SIG-M5 treated with dmso at 0.1 percent for 504 hours (cell line): Measurements from ENCODE around the gene TFCP2.

Experiments
- DNase-seq: peaks from one replicate; lab custom pipeline; 2025; ENCODE audit not compliant: unreplicated experiment; lab: John Stamatoyannopoulos, UW

Gene TFCP2

GRCh38 chr12:51048661-51049251, 124.2 kb downstream of the TFCP2 start:
- no peak for DNase-seq

GRCh38 chr12:51047655-51048540, 125.0 kb downstream of the TFCP2 start, which contains the start of gene LETMD1:
LETMD1 (plus strand) TSS chr12:51048327; CDS start chr12:51048357, 30 bp downstream.
- peak; percentile 99 for DNase-seq
